Right hindlimb (tissue), 1 donor: ENCODE results near the gene PCDH9.

Experiments
- DNase-seq: peaks from one replicate; pipeline ENCODE4 v3.0.0-alpha.2; 2018

The PCDH9 gene

DNA sequence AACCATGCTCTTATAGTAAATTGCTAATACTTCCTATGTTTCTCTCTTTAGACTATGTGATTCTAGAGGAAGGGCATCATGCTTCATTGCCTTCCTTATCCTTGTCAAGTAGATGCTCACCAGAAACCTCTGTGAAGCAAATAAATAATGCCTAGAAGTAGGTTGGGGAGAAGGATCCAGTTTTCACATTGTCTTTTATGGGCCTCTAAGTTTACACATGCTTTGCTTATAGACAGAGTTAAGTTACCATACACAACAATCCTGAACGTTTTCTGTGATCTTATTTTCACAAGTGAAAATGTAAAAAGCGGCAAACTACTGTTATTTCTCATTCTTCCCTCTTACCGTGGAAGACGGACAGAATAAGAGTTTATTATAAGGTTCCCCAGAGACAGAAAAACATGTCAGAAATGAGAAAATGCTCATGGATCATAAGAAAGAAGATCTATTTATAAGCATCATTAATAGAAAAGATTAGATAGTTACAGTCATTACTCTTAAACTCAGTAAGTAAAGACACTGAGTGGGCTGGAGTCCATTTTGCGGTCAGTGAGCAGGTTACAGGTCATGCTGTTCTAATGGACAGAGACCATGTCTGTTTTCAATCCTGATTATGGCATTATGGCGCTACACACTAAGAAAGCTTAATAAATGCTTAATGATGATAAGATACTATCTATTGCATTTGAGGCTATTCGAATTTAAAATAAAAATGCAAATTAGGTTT is 723.9 kb downstream of the PCDH9 start:
- no peak for DNase-seq

GRCh38 chr13:66503890-66504289 is 726.2 kb downstream of the PCDH9 start:
- no peak for DNase-seq

DNA sequence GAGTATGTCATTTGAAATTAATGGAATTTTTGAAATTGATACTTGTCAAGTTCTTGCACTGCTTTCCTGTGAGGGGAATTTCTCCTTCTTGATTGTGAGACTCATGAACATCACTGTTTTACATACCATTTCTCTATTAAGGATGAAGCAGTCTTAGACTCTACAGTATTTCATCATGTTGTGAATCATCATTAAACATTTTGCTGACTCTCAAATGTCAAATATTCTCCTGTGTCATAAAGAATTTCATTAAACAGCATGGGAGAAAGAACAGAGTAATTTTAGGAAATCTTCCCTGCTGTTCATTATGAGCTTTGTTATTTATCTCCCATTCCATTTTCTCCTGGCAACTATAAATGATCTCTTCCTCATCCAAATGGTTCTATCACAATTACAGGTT is 729.0 kb downstream of the PCDH9 start:
- DNase-seq = no peak

GRCh38 chr13:66492479-66492878 is 737.7 kb downstream of the PCDH9 start:
- DNase-seq = no peak

DNA sequence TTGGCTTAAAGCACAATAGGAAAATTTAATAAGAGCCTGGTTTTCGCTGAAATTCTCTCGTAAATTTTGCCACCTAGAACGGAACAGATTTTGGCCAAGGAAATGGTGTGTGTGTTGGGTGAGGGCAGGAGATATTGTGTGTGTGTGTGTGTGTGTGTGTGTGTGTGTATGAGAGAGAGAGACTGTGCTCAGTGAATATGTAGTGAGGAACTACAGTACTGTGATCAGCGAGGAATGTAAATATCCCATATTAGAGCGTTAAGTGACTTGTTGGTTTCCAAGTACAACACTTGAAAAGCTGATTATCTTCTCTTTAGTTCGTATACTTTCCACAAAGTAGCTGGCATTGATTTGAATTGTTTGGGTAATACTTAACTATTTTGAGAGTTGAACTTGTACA is 738.9 kb downstream of the PCDH9 start:
- no peak for DNase-seq

- no peak for DNase-seq
These were observed 740.5 kb downstream of the PCDH9 start for GRCh38 chr13:66489586-66489985.

DNA sequence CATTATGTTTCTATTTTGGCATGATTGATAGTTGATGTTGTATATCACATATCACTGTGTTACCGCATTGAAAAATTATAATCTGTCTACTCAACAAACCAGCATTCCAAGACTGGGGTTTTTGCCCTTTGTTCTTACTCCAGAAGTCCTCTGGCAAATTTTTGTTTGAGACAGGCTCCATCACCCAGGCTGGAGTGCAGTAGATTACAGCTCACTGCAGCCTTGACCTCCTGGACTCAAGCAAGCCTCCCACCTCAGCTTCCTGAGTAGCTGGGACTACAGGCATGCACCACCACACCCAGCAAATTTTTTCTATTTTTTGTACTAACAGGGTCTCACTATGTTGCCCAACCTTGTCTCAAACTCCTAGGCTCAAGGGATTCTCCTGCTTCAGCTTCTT is 741.0 kb downstream of the PCDH9 start:
- no peak for DNase-seq

GRCh38 chr13:66483712-66484111 is 746.4 kb downstream of the PCDH9 start:
- no peak for DNase-seq

DNA sequence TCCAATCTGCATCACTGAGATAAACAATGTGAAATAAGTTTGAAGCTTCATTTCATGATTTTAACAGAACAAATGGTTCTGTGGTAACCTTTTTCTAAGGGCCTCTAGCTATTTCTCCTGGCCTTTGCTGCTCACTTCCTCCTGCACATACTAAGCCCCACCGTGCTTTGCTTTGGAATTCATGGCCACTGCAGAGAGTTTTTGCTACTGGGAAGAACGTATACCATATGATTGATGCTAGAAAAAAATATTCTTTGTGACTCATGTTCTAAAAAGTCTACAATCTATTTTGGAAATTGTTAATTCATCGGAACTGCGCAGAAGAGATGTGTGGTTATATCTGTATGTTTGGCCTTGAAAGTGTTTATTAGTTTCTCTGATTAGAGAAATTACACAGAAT is 747.3 kb downstream of the PCDH9 start:
- no peak for DNase-seq

GRCh38 chr13:66477816-66478215 is 752.3 kb downstream of the PCDH9 start:
- DNase-seq = no peak

- no peak for DNase-seq
These were observed 755.1 kb downstream of the PCDH9 start for GRCh38 chr13:66475061-66475460.

DNA sequence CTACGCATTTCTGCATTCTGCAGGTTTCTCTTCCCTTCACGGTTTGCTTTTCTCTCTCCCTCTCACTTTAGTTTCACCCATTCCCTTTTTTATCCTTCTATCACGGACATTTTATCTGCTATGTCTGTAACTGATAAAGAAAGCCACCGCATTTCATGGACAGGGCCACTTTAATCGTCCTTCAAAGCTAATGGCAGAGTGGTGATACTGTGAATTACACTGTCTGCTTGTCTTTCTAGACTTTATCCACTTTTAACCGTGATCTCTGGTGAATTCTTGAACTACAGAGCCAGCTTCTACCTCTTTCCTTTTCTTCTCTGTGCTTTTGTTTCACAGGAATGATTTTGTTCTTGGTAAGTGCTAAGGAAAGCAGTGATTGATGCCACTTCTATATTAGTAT is 760.4 kb downstream of the PCDH9 start:
- no peak for DNase-seq

GRCh38 chr13:66468656-66469055 is 761.5 kb downstream of the PCDH9 start:
- no peak for DNase-seq

DNA sequence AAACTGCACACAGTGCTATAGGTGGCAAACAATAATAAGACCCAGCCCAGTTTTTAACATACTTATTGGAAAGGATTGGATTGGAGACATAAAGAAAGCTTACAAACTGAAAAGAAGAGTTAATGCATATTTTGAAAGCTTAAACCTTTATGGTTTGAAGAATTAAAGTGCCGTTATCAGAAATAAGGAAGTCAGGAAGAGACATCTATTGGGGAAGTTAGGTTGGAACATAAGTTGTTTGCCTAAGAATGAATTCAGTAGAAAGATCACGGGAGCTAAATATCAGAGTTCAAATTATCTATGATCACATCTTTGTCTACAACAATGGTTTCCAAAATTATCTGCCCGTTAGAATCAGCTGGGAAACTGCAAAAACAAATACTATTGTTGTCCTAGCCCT is 767.9 kb downstream of the PCDH9 start:
- DNase-seq = no peak

DNA sequence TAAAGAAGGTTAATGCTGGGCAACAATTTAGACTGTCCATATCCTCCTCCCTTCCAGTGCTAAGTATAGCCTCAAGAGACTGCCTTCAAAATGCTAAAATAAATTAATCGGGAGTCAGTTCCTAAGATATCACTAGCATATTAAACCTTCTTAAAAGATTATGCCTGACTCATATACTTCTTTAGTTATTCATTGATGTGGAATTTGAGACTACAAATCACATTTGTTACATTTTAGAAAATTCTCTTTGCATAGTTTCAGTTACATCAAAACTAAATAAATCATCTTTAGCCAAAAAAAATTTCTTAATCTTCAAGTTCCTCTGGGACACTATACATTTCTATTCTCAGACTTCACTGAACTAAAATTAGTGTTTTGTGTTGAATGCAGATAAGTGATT is 769.1 kb downstream of the PCDH9 start:
- no peak for DNase-seq

DNA sequence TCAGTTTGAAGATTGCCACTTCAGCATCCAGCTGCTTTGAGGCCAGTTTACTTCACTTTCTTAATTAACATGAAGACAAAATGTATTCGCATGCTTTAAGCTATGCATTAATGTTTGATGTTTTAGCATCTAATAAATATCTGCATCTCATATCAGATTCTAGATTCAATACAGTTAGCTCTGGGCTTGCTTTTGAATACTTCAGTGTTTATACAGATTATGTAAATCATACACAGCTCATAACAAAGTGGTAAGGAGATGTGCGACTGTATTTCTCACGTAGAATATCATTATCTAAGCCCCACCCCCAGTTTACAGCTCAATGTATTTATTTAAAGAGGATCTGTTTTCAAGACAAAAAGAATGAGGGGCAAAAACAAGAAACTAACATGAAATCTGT is 770.5 kb downstream of the PCDH9 start:
- no peak for DNase-seq

GRCh38 chr13:66459143-66459542 is 771.0 kb downstream of the PCDH9 start:
- no peak for DNase-seq

DNA sequence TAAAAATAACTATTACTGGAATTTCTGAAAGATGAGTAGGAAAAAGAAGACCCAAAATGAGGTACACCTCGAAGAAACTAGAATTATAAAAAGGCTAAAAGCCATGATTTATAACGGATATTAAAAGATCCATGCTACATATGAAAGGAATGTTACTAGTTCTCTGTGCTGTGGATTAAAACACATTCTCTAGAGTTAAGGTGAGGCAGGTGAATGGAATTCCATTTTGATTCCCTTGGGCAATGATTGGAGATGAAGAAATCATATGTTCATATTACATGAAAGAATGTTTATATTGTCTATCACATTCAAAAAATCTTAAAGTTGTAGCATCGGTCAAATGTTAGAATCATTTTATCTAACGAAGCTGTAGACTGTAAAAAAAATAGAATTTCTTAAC is 783.7 kb downstream of the PCDH9 start:
- DNase-seq = no peak

- no peak for DNase-seq
These were observed 786.2 kb downstream of the PCDH9 start for GRCh38 chr13:66443926-66444325.

DNA sequence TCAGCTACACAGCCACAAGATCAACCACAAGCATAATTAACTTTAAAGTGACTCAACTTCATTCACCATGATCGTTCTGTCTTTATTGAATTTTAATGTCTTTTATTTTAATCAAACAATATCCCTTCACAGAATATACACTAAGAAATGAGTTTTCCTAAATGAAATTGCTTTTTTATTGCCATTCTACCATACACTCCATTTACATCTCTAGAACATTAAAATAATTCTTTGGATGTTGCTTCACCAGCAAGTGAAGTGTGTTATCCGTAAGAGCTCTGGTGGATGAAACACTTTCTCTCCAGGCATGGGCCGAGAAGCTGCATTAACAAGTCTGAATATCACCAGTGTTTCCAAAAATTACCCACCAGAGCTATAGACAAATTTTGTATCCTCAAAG is 789.2 kb downstream of the PCDH9 start:
- DNase-seq = no peak

DNA sequence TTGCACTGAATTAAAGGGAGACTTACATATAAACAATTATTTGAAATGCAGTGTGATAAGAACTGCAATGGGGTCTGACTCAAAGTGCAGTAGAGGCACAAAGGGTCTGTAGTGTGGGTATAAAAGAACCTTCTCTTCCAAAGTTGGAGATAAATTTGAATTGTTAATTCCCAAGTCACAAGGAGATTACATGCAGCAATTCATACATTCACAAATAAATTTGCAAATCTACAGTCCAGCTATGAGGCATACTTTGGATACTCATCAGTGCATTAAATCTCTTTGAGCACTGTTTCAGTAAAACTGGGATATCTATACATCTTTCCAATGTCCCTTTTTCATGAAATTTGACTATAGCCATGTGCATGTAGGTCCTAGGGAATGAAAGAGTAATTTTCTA is 799.4 kb downstream of the PCDH9 start:
- no peak for DNase-seq

- DNase-seq = no peak
These were observed 799.9 kb downstream of the PCDH9 start for GRCh38 chr13:66430269-66430668.

- DNase-seq = no peak
These were observed 801.0 kb downstream of the PCDH9 start for GRCh38 chr13:66429156-66429555.

DNA sequence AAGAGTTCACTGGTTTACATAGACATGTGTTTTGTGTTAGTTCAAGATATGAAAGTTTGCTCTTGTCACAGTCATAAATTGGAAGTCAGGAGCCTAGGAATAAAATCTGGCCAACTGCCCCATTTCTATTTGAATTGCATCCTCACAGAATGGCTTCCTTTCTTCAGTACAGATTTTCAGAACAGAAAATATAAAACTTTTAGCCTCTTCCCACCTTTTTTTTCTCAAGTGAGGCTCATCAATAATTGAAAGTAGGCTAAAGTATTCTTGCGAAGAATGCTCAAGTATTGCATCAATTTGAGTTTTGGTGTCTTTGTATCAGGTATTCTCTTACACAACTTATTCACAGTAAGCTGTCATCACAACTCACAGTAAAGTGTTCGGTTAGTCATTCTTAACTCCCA is 802.7 kb downstream of the PCDH9 start:
- no peak for DNase-seq

DNA sequence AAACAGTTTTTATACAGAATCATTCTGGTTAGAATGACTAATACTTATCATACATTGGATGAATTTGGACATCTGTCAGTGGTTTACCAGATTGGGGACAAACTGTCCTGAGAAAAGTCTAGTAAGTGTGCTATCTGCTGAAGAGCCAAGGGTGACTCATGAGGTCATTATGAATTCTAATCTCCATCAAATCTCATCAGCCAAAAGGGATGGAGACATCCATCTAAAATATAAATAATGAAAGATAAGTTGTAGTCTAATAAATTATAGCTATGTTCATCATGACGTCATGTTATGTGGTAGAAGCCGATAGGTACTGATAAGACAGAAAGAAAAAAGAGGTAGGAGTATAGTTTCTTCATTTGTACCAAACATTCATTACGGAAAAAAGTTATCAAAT is 804.4 kb downstream of the PCDH9 start:
- no peak for DNase-seq

- DNase-seq = no peak
These were observed 805.7 kb downstream of the PCDH9 start for GRCh38 chr13:66424422-66424821.
